Panc1 (cell line): ENCODE measurements around the gene RBL2. TPM values are rescaled to one million over a fixed set of nuclear protein-coding genes. Genes with fewer than 3 reads are reported as not detected.
"Not testable (repeated sequence)": the region's sequence is repeated elsewhere in the genome, so short reads cannot be mapped to it uniquely, and the experiment has no call there.

Source experiments
- ATAC-seq: fragments of 200-7000 bp; cut with Tn5 transposase; 2 replicates; pipeline ENCODE4 v1.9.1; 2020; ENCODE audit warnings: mild to moderate bottlenecking, moderate library complexity
- BruUV-seq: library from RNA; stranded (reverse); fragments of 400-500 nt; replicated peaks from 2 replicates; lab custom pipeline; 2021; lab: Mats Ljungman, UMichigan
- CTCF ChIA-PET: fragments of 300-600 bp; sonication (Branson Sonifier 250); formaldehyde crosslinking; loops from one replicate; lab custom pipeline; 2022; ENCODE audit warnings: antibody characterized with exemption; lab: Charles Lee
- POLR2A ChIA-PET: fragments of 300-600 bp; sonication (Branson Sonifier 250); formaldehyde crosslinking; loops from one replicate; lab custom pipeline; 2022; ENCODE audit warnings: antibody characterized with exemption; lab: Charles Lee
- DNase-seq: peaks from one replicate; pipeline ENCODE4 v3.0.0-alpha.2; 2010; ENCODE audit warnings: low read depth, low spot score
- H3K27ac ChIP-seq: 2 replicates; pipeline ENCODE4 v1.5.1; 2011; ENCODE audit warnings: mild to moderate bottlenecking, low read length, inconsistent platforms
- H3K27me3 ChIP-seq: fragments of 200-500 bp; sonication (Bioruptor generic); 2 replicates; pipeline ENCODE4 v1.6.0; 2014; ENCODE audit warnings: low read length, inconsistent platforms; ENCODE audit not compliant: control insufficient read depth, insufficient read depth
- H3K36me3 ChIP-seq: fragments of 200-500 bp; sonication (Bioruptor generic); 2 replicates; pipeline ENCODE4 v1.5.1; 2014; ENCODE audit warnings: inconsistent platforms, mild to moderate bottlenecking, low read length, moderate library complexity; ENCODE audit not compliant: control insufficient read depth, insufficient read depth
- H3K4me1 ChIP-seq: 2 replicates; pipeline ENCODE4 v1.5.1; 2011; ENCODE audit warnings: inconsistent platforms, mild to moderate bottlenecking, low read length, moderate library complexity; ENCODE audit not compliant: control insufficient read depth, insufficient read depth
- H3K4me3 ChIP-seq, 2 experiments: 2 replicates each; pipeline ENCODE4 v1.5.1; 2011 to 2012; ENCODE audit warnings: low read depth in 2 of 2, low read length in 2 of 2, mild to moderate bottlenecking in 2 of 2, inconsistent platforms in 1 of 2, moderate library complexity in 1 of 2
- H3K9me3 ChIP-seq: fragments of 200-500 bp; sonication (Bioruptor generic); 2 replicates; pipeline ENCODE4 v1.5.1; 2014; ENCODE audit warnings: low read depth, mild to moderate bottlenecking, inconsistent platforms, low read length, moderate library complexity; ENCODE audit not compliant: control insufficient read depth, insufficient read depth
- POLR2AphosphoS5 ChIP-seq: IDR thresholded peaks from 2 replicates; pipeline ENCODE4 v1.6.1; 2012; ENCODE audit warnings: mild to moderate bottlenecking, low read depth, low read length, moderate library complexity
- REST ChIP-seq, 2 experiments: IDR thresholded peaks; 2 replicates each; pipeline ENCODE4 v1.6.1; 2011 to 2012; ENCODE audit warnings: low read depth in 2 of 2, control low read depth in 1 of 2, low read length in 1 of 2, mild to moderate bottlenecking in 1 of 2, moderate library complexity in 1 of 2; ENCODE audit not compliant: insufficient read depth in 1 of 2
- SIN3A ChIP-seq: IDR thresholded peaks from 2 replicates; pipeline ENCODE4 v1.6.1; 2012; ENCODE audit warnings: low read depth, mild to moderate bottlenecking, low read length, moderate library complexity, borderline replicate concordance; ENCODE audit not compliant: insufficient read depth
- TCF7L2 ChIP-seq: IDR thresholded peaks from 2 replicates; pipeline ENCODE4 v1.6.1; 2011; ENCODE audit warnings: mild to moderate bottlenecking, low read depth, low read length, inconsistent platforms
- in situ Hi-C: cut with HindIII; loops from 2 replicates; pipeline ENCODE4 v1.10.0; 2016; ENCODE audit warnings: low sequenced_read_pairs, low pct_unique_long_range_greater_than_20kb
- intact Hi-C: fragments of 100-400 bp; cut with micrococcal nuclease; formaldehyde crosslinking; loops from one replicate; pipeline ENCODE4 v1.10.0; 2022; ENCODE audit not compliant: unreplicated experiment
- total RNA-seq: library from RNA; stranded (reverse); gene quantifications from one replicate; pipeline ENCODE4 v1.2.1, GENCODE V29; 2021; ENCODE audit not compliant: unreplicated experiment
- TF ChIP-seq, protein P1 (sequence below): fragments of 450-650 bp; IDR thresholded peaks from 2 replicates; pipeline ENCODE4 v1.5.1; 2017; ENCODE audit warnings: mild to moderate bottlenecking

Gene RBL2
- total RNA-seq, 1 experiment from 2014 or later, result 28.9 TPM

DNA sequence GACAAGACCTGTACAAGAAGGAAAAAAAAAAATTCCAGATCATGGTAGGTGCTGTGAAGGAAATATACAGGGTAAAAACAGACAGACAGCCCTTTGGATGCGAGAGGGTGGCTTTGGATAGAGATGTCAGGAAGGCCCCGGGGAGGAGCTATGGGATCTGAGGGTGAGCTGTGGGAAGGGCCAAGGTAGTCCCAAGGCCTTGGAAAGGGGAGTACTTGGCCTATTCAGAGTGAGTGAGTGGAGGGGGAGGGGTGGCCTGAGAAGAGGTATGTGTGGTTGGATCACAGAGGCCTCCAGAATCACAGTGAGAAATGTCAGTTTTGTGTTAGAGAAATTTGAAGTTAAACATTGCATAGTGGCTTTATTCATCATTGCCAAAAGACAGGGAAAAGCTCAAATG is 99.9 kb downstream of the RBL2 start:
- no peak for TF ChIP-seq REST (IDR thresholded peaks at IDR 0.05; ENCODE audit: insufficient read depth in 1 of 2, low read depth in 2 of 2, low read length in 1 of 2)
- no peak for TF ChIP-seq SIN3A
- TF ChIP-seq TCF7L2, result no peak
- TF ChIP-seq POLR2AphosphoS5, result no peak
- TF ChIP-seq, protein P1, sequence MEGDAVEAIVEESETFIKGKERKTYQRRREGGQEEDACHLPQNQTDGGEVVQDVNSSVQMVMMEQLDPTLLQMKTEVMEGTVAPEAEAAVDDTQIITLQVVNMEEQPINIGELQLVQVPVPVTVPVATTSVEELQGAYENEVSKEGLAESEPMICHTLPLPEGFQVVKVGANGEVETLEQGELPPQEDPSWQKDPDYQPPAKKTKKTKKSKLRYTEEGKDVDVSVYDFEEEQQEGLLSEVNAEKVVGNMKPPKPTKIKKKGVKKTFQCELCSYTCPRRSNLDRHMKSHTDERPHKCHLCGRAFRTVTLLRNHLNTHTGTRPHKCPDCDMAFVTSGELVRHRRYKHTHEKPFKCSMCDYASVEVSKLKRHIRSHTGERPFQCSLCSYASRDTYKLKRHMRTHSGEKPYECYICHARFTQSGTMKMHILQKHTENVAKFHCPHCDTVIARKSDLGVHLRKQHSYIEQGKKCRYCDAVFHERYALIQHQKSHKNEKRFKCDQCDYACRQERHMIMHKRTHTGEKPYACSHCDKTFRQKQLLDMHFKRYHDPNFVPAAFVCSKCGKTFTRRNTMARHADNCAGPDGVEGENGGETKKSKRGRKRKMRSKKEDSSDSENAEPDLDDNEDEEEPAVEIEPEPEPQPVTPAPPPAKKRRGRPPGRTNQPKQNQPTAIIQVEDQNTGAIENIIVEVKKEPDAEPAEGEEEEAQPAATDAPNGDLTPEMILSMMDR, result no peak
- Histone ChIP-seq H3K27ac (no peak overlapping the region), H3K27me3 (no peaks in the 10 kb centered on the region), H3K4me3 (no peak overlapping the region), H3K36me3 (no peaks in the 10 kb centered on the region), H3K4me1 (no peaks in the 10 kb centered on the region), H3K9me3 (no peaks in the 10 kb centered on the region)
- intact Hi-C loops (no loop called here), in situ Hi-C loops (no loop called here)
- ChIA-PET CTCF (no interaction called here), POLR2A (no interaction called here)
- BruUV-seq, result no TSS peak
- no peak for DNase-seq
- no peak for ATAC-seq

DNA sequence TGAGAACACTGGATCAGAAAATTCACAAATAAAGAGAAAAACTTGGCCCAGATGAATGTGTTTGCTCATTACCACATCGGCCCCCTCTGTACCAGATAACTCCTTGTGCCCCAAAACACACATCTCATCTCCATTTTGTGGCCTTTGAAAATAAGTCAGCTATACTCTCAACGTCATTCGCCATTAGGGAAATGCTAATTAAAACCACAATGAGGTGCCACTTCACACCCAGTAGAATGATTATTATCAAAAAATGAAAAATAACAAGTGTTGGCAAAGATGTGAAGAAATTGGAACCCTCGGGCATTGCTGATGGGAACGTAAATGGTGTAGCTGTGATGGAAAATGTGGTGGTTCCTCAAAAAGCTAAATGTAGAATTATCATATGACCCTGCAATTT is 103.4 kb downstream of the RBL2 start:
- H3K4me3 ChIP-seq, result no peak overlapping the region
- intact Hi-C loops, result no loop called here
- no peak for ATAC-seq
- TF ChIP-seq SIN3A, result no peak
- TF ChIP-seq POLR2AphosphoS5, result no peak
- TF ChIP-seq TCF7L2, result no peak
- no peak for TF ChIP-seq REST (IDR thresholded peaks at IDR 0.05; ENCODE audit: insufficient read depth in 1 of 2, low read depth in 2 of 2, low read length in 1 of 2)
- TF ChIP-seq, protein P1, result no peak
- no peaks in the 10 kb centered on the region for H3K27me3 ChIP-seq
- ChIA-PET POLR2A (no interaction called here), CTCF (no interaction called here)
- no peaks in the 10 kb centered on the region for H3K9me3 ChIP-seq
- BruUV-seq, result no TSS peak
- in situ Hi-C loops, result no loop called here
- no peaks in the 10 kb centered on the region for H3K4me1 ChIP-seq
- no peaks in the 10 kb centered on the region for H3K36me3 ChIP-seq
- DNase-seq, result no peak
- no peak overlapping the region for H3K27ac ChIP-seq

- CTCF ChIA-PET, BruUV-seq, in situ Hi-C loops, POLR2A ChIA-PET, H3K27ac ChIP-seq, H3K4me1 ChIP-seq, H3K36me3 ChIP-seq, intact Hi-C loops, ATAC-seq, H3K4me3 ChIP-seq, H3K27me3 ChIP-seq, H3K9me3 ChIP-seq, DNase-seq: not testable (repeated sequence)
Measured at GRCh38 chr16:53539346-53539745, 105.1 kb downstream of the RBL2 start.
